Measurements from ENCODE around the gene NAGPA. TPM values are rescaled to one million over a fixed set of nuclear protein-coding genes. Genes with fewer than 3 reads are reported as not detected.
A peak's percentile ranks its signal among the peaks of the same experiment; 100 is the strongest.

Gene NAGPA
- polyA plus RNA-seq, 3 donors, result 11.5 to 14.7 (median 13.4) TPM

GRCh38 chr16:4976611-4977145, 57.1 kb downstream of the NAGPA start:
- peak; percentile 14 for DNase-seq

GRCh38 chr16:4976079-4976478, 57.7 kb downstream of the NAGPA start:
- DNase-seq, result no peak

Other genes starting within 250 kb of the NAGPA start
- gene SEPTIN12, start 245.6 kb downstream of the NAGPA start, polyA plus RNA-seq (ENCODE audit: insufficient read length in 3 of 3), result 10 to 100 TPM in 1 of 3 donors, not detected in 2; 12.0 TPM
- 10 to 100 TPM in 2 of 3 donors, 1 to 10 TPM in 1; 6.0 to 12.8 (median 10.9) TPM for gene SMIM22, start 238.6 kb downstream of the NAGPA start, polyA plus RNA-seq (ENCODE audit: insufficient read length in 3 of 3)
- gene ROGDI, start 231.3 kb downstream of the NAGPA start, polyA plus RNA-seq (ENCODE audit: insufficient read length in 3 of 3), result 10 to 100 TPM; 22.7 to 45.1 (median 32.9) TPM
- 100 to 1,000 TPM in 2 of 3 donors, 10 to 100 TPM in 1; 89.9 to 161 (median 123) TPM for gene GLYR1, start 186.6 kb downstream of the NAGPA start, polyA plus RNA-seq (ENCODE audit: insufficient read length in 3 of 3)
- 10 to 100 TPM; 33.9 to 41.4 (median 41.0) TPM for gene UBN1, start 186.5 kb downstream of the NAGPA start, polyA plus RNA-seq (ENCODE audit: insufficient read length in 3 of 3)
- gene PPL, start 96.8 kb downstream of the NAGPA start, polyA plus RNA-seq (ENCODE audit: insufficient read length in 3 of 3), result 10 to 100 TPM; 31.5 to 44.2 (median 33.5) TPM
- gene SEC14L5, start 75.6 kb downstream of the NAGPA start, polyA plus RNA-seq (ENCODE audit: insufficient read length in 3 of 3), result under 1 TPM; 0.16 to 0.54 (median 0.16) TPM
- 1 to 10 TPM; 4.3 to 8.8 (median 7.1) TPM for gene C16orf89, start 32.0 kb upstream of the NAGPA start, polyA plus RNA-seq (ENCODE audit: insufficient read length in 3 of 3)
- 10 to 100 TPM; 25.1 to 27.0 (median 26.5) TPM for gene ALG1, start 37.9 kb upstream of the NAGPA start, polyA plus RNA-seq (ENCODE audit: insufficient read length in 3 of 3)
- gene EEF2KMT, start 63.9 kb upstream of the NAGPA start, polyA plus RNA-seq (ENCODE audit: insufficient read length in 3 of 3), result 10 to 100 TPM; 13.5 to 17.8 (median 14.0) TPM